Ramos (cell line): ENCODE data around the gene CD200R1.

Source experiments
- in situ Hi-C: fragments of 300-500 bp; cut with MboI; formaldehyde crosslinking; loops from one replicate; pipeline ENCODE4 v1.14.3; 2022; ENCODE audit warnings: low sequenced_read_pairs; ENCODE audit not compliant: unreplicated experiment

Gene CD200R1

GRCh38 chr3:112904786-112905185 is 70.1 kb downstream of the CD200R1 start:
- in situ Hi-C loops = no loop called here

GRCh38 chr3:112900113-112900512 is 74.8 kb downstream of the CD200R1 start:
- in situ Hi-C loops = no loop called here

GRCh38 chr3:112897791-112898190 is 77.1 kb downstream of the CD200R1 start:
- in situ Hi-C loops = no loop called here

- in situ Hi-C loops = no loop called here
Observed at GRCh38 chr3:112894258-112894657, 80.6 kb downstream of the CD200R1 start.

GRCh38 chr3:112889357-112889756 is 85.5 kb downstream of the CD200R1 start:
- in situ Hi-C loops = no loop called here

- in situ Hi-C loops = no loop called here
Observed at GRCh38 chr3:112888381-112889085, 86.4 kb downstream of the CD200R1 start.

- in situ Hi-C loops = no loop called here
Observed at GRCh38 chr3:112884678-112885290, 90.1 kb downstream of the CD200R1 start.

- in situ Hi-C loops = no loop called here
Observed at GRCh38 chr3:112881891-112882290, 93.0 kb downstream of the CD200R1 start.

GRCh38 chr3:112875561-112875960 is 99.3 kb downstream of the CD200R1 start:
- in situ Hi-C loops = no loop called here

GRCh38 chr3:112874725-112875124 is 100.2 kb downstream of the CD200R1 start:
- in situ Hi-C loops = no loop called here

GRCh38 chr3:112873632-112874031 is 101.3 kb downstream of the CD200R1 start:
- in situ Hi-C loops = no loop called here

GRCh38 chr3:112871735-112872134 is 103.2 kb downstream of the CD200R1 start:
- in situ Hi-C loops = no loop called here
